GM18502 (cell line): ENCODE results near the gene FOXM1.
"Not testable (repeated sequence)": the region's sequence is repeated elsewhere in the genome, so short reads cannot be mapped to it uniquely, and the experiment has no call there.

ENCODE experiments used
- ATAC-seq: cut with Tn5 transposase; IDR thresholded peaks from one replicate; pipeline ENCODE4 v1.9.1; 2021; ENCODE audit warnings: mild to moderate bottlenecking; ENCODE audit not compliant: unreplicated experiment, poor library complexity

The FOXM1 gene

GRCh38 chr12:2884810-2885209, 7.8 kb upstream of the FOXM1 start:
- no peak for ATAC-seq

- ATAC-seq = no peak
Observed at GRCh38 chr12:2879853-2880252, 2.9 kb upstream of the FOXM1 start.

GRCh38 chr12:2877953-2878732, 1.2 kb upstream of the FOXM1 start:
- no peak for ATAC-seq

GRCh38 chr12:2876431-2877046, 435 bp downstream of the FOXM1 start:
- peak; percentile 42 for ATAC-seq

GRCh38 chr12:2868986-2869632, 7.9 kb downstream of the FOXM1 start:
- ATAC-seq = not testable (repeated sequence)

- no peak for ATAC-seq
Observed at GRCh38 chr12:2864198-2864597, 12.8 kb downstream of the FOXM1 start.

GRCh38 chr12:2863402-2863801, 13.6 kb downstream of the FOXM1 start:
- not testable (repeated sequence) for ATAC-seq

GRCh38 chr12:2862876-2863275, 14.1 kb downstream of the FOXM1 start:
- no peak for ATAC-seq

GRCh38 chr12:2860170-2860569, 16.8 kb downstream of the FOXM1 start:
- no peak for ATAC-seq

- no peak for ATAC-seq
Observed at GRCh38 chr12:2858944-2859421, 18.0 kb downstream of the FOXM1 start.

GRCh38 chr12:2858334-2858733, 18.6 kb downstream of the FOXM1 start:
- ATAC-seq = no peak

- no peak for ATAC-seq
Observed at GRCh38 chr12:2857576-2857975, 19.4 kb downstream of the FOXM1 start.

GRCh38 chr12:2857021-2857431, 19.9 kb downstream of the FOXM1 start, which contains the start of gene TEX52:
TSS of gene TEX52 (minus strand) at chr12:2857039. CDS start at chr12:2857026, 13 bp downstream.
- no peak for ATAC-seq

GRCh38 chr12:2856051-2856450, 20.9 kb downstream of the FOXM1 start:
- no peak for ATAC-seq

- ATAC-seq = no peak
Observed at GRCh38 chr12:2855546-2855945, 21.4 kb downstream of the FOXM1 start.

- no peak for ATAC-seq
Observed at GRCh38 chr12:2854669-2855453, 22.1 kb downstream of the FOXM1 start.

GRCh38 chr12:2853626-2854025, 23.3 kb downstream of the FOXM1 start:
- no peak for ATAC-seq

GRCh38 chr12:2851931-2852330, 25.0 kb downstream of the FOXM1 start:
- ATAC-seq = no peak

- no peak for ATAC-seq
Observed at GRCh38 chr12:2845280-2845679, 31.7 kb downstream of the FOXM1 start.

GRCh38 chr12:2844786-2845185, 32.2 kb downstream of the FOXM1 start:
- ATAC-seq = no peak
